ENCODE results near the gene JOSD1. TPM values are rescaled to one million over a fixed set of nuclear protein-coding genes. Genes with fewer than 3 reads are reported as not detected.

JOSD1 gene
- total and polyA plus RNA-seq, 4 donors, result 3.4 to 20.6 (median 14.7) TPM

DNA sequence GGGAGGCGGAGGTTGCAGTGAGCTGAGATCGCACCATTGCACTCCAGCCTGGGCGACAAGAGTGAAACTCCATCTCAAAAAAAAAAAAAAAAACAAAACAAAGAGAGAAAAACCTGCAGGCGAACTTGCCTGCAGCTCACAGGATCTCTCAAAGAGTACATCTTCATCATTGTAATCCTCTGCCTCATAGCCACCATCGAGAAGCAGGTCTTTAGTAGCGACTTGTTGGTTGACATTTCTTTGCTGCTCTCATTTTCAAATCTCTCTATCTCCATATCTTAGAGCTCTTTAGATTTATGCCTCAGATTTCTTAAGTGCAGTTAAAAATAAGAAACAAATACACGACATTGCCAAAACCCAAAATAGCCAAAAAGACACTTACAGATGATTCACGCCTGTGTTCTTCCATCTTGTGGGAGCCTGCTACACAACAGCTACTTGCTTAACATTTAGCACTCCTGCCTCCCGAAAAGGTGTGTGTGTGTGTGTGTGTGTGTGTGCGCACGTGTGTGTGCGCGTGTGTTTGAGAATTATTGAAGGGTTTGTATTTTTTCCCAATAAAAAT lies 59.2 kb downstream of the JOSD1 start:
- WGBS, result 93% methylated on average over 13 of the region's 13 CpGs
- H3K36me3 ChIP-seq (ENCODE audit: control insufficient read depth in 4 of 4, insufficient read depth in 3 of 4, low read depth in 1 of 4, low read length in 3 of 4), result no peaks in the 10 kb centered on the region
- no peak for DNase-seq (ENCODE audit: low spot score)
- no peaks in the 10 kb centered on the region for H3K9me3 ChIP-seq (ENCODE audit: control insufficient read depth in 4 of 4, low read length in 3 of 4)
- no peaks in the 10 kb centered on the region for H3K27me3 ChIP-seq (ENCODE audit: control insufficient read depth in 4 of 4, insufficient read depth in 4 of 4, low read length in 3 of 4)
- H3K27ac ChIP-seq (ENCODE audit: low read depth in 1 of 2, low read length in 2 of 2), result no peak overlapping the region
- no peak overlapping the region for H3K9ac ChIP-seq (ENCODE audit: low read depth in 1 of 2, low read length in 2 of 2)
- no peaks in the 10 kb centered on the region for H3K4me1 ChIP-seq (ENCODE audit: control insufficient read depth in 4 of 4, insufficient read depth in 4 of 4, low read length in 3 of 4)
- H3K4me3 ChIP-seq (ENCODE audit: low read depth in 1 of 3, low read length in 3 of 3), result no peak overlapping the region
- TF ChIP-seq SP1 (IDR thresholded peaks at IDR 0.05) (no peak), HNF4A (conservative IDR thresholded peaks at IDR 0.05) (no peak), EGR1 (IDR thresholded peaks at IDR 0.05; ENCODE audit: low read depth in 2 of 2) (no peak), JUND (IDR thresholded peaks at IDR 0.05) (no peak), NR2F2 (IDR thresholded peaks at IDR 0.05) (no peak), RXRA (IDR thresholded peaks at IDR 0.05) (no peak), TAF1 (conservative IDR thresholded peaks at IDR 0.05) (no peak)
- TF ChIP-seq, protein P1, sequence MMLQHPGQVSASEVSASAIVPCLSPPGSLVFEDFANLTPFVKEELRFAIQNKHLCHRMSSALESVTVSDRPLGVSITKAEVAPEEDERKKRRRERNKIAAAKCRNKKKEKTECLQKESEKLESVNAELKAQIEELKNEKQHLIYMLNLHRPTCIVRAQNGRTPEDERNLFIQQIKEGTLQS (IDR thresholded peaks at IDR 0.05), result no peak

DNA sequence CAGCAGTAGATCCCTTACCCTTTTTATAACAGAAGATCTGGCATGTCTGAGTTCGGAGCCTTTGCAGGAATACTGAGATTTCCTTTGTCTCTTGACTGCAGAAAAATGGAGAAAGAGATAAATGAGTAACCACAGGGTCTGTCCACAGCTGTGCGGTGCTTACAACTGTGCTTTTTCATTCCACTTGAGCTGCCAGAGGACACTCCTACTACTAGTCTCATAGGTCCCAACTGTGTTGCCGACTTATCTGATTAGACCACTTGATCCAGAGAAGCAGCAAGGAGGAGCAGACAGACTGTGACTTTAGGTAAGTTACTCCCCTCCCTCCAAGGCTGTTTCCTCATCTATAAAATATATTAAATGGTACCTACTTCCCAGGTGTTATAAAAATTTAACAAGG lies 62.0 kb downstream of the JOSD1 start:
- no peaks in the 10 kb centered on the region for H3K4me1 ChIP-seq (ENCODE audit: control insufficient read depth in 4 of 4, insufficient read depth in 4 of 4, low read length in 3 of 4)
- H3K27me3 ChIP-seq (ENCODE audit: control insufficient read depth in 4 of 4, insufficient read depth in 4 of 4, low read length in 3 of 4), result no peaks in the 10 kb centered on the region
- WGBS, result 49% methylated on average over 3 of the region's 3 CpGs
- no peak overlapping the region for H3K4me3 ChIP-seq (ENCODE audit: low read depth in 1 of 3, low read length in 3 of 3)
- no peaks in the 10 kb centered on the region for H3K36me3 ChIP-seq (ENCODE audit: control insufficient read depth in 4 of 4, insufficient read depth in 3 of 4, low read depth in 1 of 4, low read length in 3 of 4)
- TF ChIP-seq GABPA (IDR thresholded peaks at IDR 0.05 in 1 of 2, conservative IDR thresholded peaks at IDR 0.05 in 1 of 2), result no peak
- TF ChIP-seq, protein P1 (IDR thresholded peaks at IDR 0.05), result no peak
- TF ChIP-seq TAF1 (conservative IDR thresholded peaks at IDR 0.05), result no peak
- no peak for TF ChIP-seq HNF4G (IDR thresholded peaks at IDR 0.05)
- TF ChIP-seq, protein P2, sequence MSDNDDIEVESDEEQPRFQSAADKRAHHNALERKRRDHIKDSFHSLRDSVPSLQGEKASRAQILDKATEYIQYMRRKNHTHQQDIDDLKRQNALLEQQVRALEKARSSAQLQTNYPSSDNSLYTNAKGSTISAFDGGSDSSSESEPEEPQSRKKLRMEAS (IDR thresholded peaks at IDR 0.05), result no peak
- no peak for TF ChIP-seq RXRA (IDR thresholded peaks at IDR 0.05)
- TF ChIP-seq RAD21 (IDR thresholded peaks at IDR 0.05), result no peak
- TF ChIP-seq EGR1 (IDR thresholded peaks at IDR 0.05; ENCODE audit: low read depth in 2 of 2), result no peak
- TF ChIP-seq SP1 (IDR thresholded peaks at IDR 0.05), result no peak
- TF ChIP-seq JUND (IDR thresholded peaks at IDR 0.05), result no peak
- TF ChIP-seq HNF4A (conservative IDR thresholded peaks at IDR 0.05), result no peak
- TF ChIP-seq NR2F2 (IDR thresholded peaks at IDR 0.05), result no peak
- TF ChIP-seq, protein P3, sequence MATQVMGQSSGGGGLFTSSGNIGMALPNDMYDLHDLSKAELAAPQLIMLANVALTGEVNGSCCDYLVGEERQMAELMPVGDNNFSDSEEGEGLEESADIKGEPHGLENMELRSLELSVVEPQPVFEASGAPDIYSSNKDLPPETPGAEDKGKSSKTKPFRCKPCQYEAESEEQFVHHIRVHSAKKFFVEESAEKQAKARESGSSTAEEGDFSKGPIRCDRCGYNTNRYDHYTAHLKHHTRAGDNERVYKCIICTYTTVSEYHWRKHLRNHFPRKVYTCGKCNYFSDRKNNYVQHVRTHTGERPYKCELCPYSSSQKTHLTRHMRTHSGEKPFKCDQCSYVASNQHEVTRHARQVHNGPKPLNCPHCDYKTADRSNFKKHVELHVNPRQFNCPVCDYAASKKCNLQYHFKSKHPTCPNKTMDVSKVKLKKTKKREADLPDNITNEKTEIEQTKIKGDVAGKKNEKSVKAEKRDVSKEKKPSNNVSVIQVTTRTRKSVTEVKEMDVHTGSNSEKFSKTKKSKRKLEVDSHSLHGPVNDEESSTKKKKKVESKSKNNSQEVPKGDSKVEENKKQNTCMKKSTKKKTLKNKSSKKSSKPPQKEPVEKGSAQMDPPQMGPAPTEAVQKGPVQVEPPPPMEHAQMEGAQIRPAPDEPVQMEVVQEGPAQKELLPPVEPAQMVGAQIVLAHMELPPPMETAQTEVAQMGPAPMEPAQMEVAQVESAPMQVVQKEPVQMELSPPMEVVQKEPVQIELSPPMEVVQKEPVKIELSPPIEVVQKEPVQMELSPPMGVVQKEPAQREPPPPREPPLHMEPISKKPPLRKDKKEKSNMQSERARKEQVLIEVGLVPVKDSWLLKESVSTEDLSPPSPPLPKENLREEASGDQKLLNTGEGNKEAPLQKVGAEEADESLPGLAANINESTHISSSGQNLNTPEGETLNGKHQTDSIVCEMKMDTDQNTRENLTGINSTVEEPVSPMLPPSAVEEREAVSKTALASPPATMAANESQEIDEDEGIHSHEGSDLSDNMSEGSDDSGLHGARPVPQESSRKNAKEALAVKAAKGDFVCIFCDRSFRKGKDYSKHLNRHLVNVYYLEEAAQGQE (IDR thresholded peaks at IDR 0.05), result no peak
- TF ChIP-seq, protein P4, sequence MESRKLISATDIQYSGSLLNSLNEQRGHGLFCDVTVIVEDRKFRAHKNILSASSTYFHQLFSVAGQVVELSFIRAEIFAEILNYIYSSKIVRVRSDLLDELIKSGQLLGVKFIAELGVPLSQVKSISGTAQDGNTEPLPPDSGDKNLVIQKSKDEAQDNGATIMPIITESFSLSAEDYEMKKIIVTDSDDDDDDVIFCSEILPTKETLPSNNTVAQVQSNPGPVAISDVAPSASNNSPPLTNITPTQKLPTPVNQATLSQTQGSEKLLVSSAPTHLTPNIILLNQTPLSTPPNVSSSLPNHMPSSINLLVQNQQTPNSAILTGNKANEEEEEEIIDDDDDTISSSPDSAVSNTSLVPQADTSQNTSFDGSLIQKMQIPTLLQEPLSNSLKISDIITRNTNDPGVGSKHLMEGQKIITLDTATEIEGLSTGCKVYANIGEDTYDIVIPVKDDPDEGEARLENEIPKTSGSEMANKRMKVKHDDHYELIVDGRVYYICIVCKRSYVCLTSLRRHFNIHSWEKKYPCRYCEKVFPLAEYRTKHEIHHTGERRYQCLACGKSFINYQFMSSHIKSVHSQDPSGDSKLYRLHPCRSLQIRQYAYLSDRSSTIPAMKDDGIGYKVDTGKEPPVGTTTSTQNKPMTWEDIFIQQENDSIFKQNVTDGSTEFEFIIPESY (IDR thresholded peaks at IDR 0.05), result no peak
- no peak for TF ChIP-seq FOXA2 (IDR thresholded peaks at IDR 0.05)
- H3K27ac ChIP-seq (ENCODE audit: low read depth in 1 of 2, low read length in 2 of 2), result no peak overlapping the region
- no peak overlapping the region for H3K9ac ChIP-seq (ENCODE audit: low read depth in 1 of 2, low read length in 2 of 2)
- no peaks in the 10 kb centered on the region for H3K9me3 ChIP-seq (ENCODE audit: control insufficient read depth in 4 of 4, low read length in 3 of 4)
- DNase-seq (ENCODE audit: low spot score), result no peak

Measured in liver (tissue), 9 donors.